HepG2 (cell line): ENCODE measurements around the gene SF3B6. TPM values are rescaled to one million over a fixed set of nuclear protein-coding genes. Genes with fewer than 3 reads are reported as not detected.
A peak's percentile ranks its signal among the peaks of the same experiment; 100 is the strongest.

Source experiments
- ARNT ChIP-seq: fragments of 450-650 bp; IDR thresholded peaks from 2 replicates; pipeline ENCODE4 v1.6.1; 2017
- ASH2L ChIP-seq: fragments of 300-600, 200-600 bp; sonication (generic); IDR thresholded peaks from 2 replicates; pipeline ENCODE4 v1.7.0; 2017; ENCODE audit warnings: low read depth, mild to moderate bottlenecking, moderate library complexity, mixed read lengths, low read length; ENCODE audit not compliant: insufficient read length
- ATF3 ChIP-seq: sonication (generic); formaldehyde crosslinking; IDR thresholded peaks from 2 replicates; pipeline ENCODE4 v1.4.0; 2020; ENCODE audit warnings: missing genetic modification reagents
- ELF1 ChIP-seq: sonication (generic); formaldehyde crosslinking; IDR thresholded peaks from 2 replicates; pipeline ENCODE4 v1.4.0; 2020; ENCODE audit warnings: missing genetic modification reagents
- FOXP1 ChIP-seq, 2 experiments: fragments of 450-650 bp in 1 of 2; IDR thresholded peaks; 2 replicates each; pipeline ENCODE4 v1.6.1; 2017 to 2018; ENCODE audit warnings: antibody characterized with exemption in 1 of 2
- LRRFIP1 ChIP-seq: sonication (generic); formaldehyde crosslinking; conservative IDR thresholded peaks from 2 replicates; pipeline ENCODE4 v1.4.0; 2020; ENCODE audit warnings: missing genetic modification reagents
- NCOA5 ChIP-seq: sonication (generic); formaldehyde crosslinking; IDR thresholded peaks from 2 replicates; pipeline ENCODE4 v1.4.0; 2020; ENCODE audit warnings: missing genetic modification reagents
- PRDM15 ChIP-seq: sonication (generic); formaldehyde crosslinking; IDR thresholded peaks from 2 replicates; pipeline ENCODE4 v1.4.0; 2020; ENCODE audit warnings: missing genetic modification reagents
- THRA ChIP-seq: sonication (generic); formaldehyde crosslinking; IDR thresholded peaks from 2 replicates; pipeline ENCODE4 v1.4.0; 2020; ENCODE audit warnings: missing genetic modification reagents, borderline replicate concordance
- ZMAT3 ChIP-seq: sonication (generic); formaldehyde crosslinking; conservative IDR thresholded peaks from 2 replicates; pipeline ENCODE4 v1.7.0; 2021; ENCODE audit warnings: missing genetic modification reagents
- ZMAT5 ChIP-seq: sonication (generic); formaldehyde crosslinking; IDR thresholded peaks from 2 replicates; pipeline ENCODE4 v1.5.0; 2020; ENCODE audit warnings: mild to moderate bottlenecking, low read depth, missing genetic modification reagents, borderline replicate concordance
- ZNF143 ChIP-seq: sonication (generic); formaldehyde crosslinking; IDR thresholded peaks from 2 replicates; pipeline ENCODE4 v1.4.0; 2020; ENCODE audit warnings: missing genetic modification reagents
- ZNF3 ChIP-seq: IDR thresholded peaks from 2 replicates; pipeline ENCODE4 v1.7.0; 2017; ENCODE audit warnings: inconsistent platforms
- ZNF326 ChIP-seq: sonication (generic); formaldehyde crosslinking; IDR thresholded peaks from 2 replicates; pipeline ENCODE4 v1.4.0; 2020; ENCODE audit warnings: missing genetic modification reagents, borderline replicate concordance
- ZNF343 ChIP-seq: sonication (generic); formaldehyde crosslinking; IDR thresholded peaks from 2 replicates; pipeline ENCODE4 v1.4.0; 2020; ENCODE audit warnings: mild to moderate bottlenecking, missing genetic modification reagents
- ZNF354B ChIP-seq: sonication (generic); formaldehyde crosslinking; IDR thresholded peaks from 2 replicates; pipeline ENCODE4 v1.8.0; 2022; ENCODE audit warnings: mild to moderate bottlenecking, missing genetic modification reagents
- ZNF547 ChIP-seq: sonication (generic); formaldehyde crosslinking; IDR thresholded peaks from 2 replicates; pipeline ENCODE4 v1.5.1; 2020; ENCODE audit warnings: mild to moderate bottlenecking, missing genetic modification reagents
- ZNF552 ChIP-seq: sonication (generic); formaldehyde crosslinking; IDR thresholded peaks from 2 replicates; pipeline ENCODE4 v1.9.0; 2022; ENCODE audit warnings: missing genetic modification reagents, mild to moderate bottlenecking, borderline replicate concordance
- ZNF564 ChIP-seq: sonication (generic); formaldehyde crosslinking; IDR thresholded peaks from 2 replicates; pipeline ENCODE4 v1.8.1; 2023; ENCODE audit warnings: mild to moderate bottlenecking, missing genetic modification reagents
- ZNF766 ChIP-seq: sonication (generic); formaldehyde crosslinking; IDR thresholded peaks from 2 replicates; pipeline ENCODE4 v1.5.0; 2020; ENCODE audit warnings: missing genetic modification reagents, borderline replicate concordance
- ZNF768 ChIP-seq: sonication (generic); formaldehyde crosslinking; IDR thresholded peaks from 2 replicates; pipeline ENCODE4 v1.4.0; 2020; ENCODE audit warnings: missing genetic modification reagents
- ZNF772 ChIP-seq: sonication (generic); formaldehyde crosslinking; IDR thresholded peaks from 2 replicates; pipeline ENCODE4 v1.5.0; 2020; ENCODE audit warnings: mild to moderate bottlenecking, missing genetic modification reagents
- polyA plus RNA-seq, 8 experiments: library from polyadenylated mRNA; depleted of rRNA in 3 of 8; stranded (reverse) in 7 of 8; unstranded in 1 of 8; fragments of >200 nt; fragmentation: Illumina TruSeq in 4 of 8; extraction: Trizol in 4 of 8; gene quantifications; 2 replicates each; pipeline versions ENCODE4 v1.2.1 to v1.2.3, GENCODE V29; 2011 to 2016; ENCODE audit warnings: low read depth in 4 of 8, missing spikeins in 1 of 8, mixed read lengths in 1 of 8; ENCODE audit not compliant: insufficient read depth in 1 of 8
- total RNA-seq, 5 experiments: library from RNA; depleted of rRNA; stranded (reverse); fragments of >200 nt; fragmentation: Illumina TruSeq; extraction: Trizol; gene quantifications; 2 replicates each; pipeline ENCODE4 v1.2.3, GENCODE V29; 2016; ENCODE audit warnings: low read depth in 1 of 5

The SF3B6 gene
- total and polyA plus RNA-seq, 2 of the 13 experiments (the other 11 are each of a cell fraction or from before 2014, with no cell fraction given): 177 to 182 TPM

DNA sequence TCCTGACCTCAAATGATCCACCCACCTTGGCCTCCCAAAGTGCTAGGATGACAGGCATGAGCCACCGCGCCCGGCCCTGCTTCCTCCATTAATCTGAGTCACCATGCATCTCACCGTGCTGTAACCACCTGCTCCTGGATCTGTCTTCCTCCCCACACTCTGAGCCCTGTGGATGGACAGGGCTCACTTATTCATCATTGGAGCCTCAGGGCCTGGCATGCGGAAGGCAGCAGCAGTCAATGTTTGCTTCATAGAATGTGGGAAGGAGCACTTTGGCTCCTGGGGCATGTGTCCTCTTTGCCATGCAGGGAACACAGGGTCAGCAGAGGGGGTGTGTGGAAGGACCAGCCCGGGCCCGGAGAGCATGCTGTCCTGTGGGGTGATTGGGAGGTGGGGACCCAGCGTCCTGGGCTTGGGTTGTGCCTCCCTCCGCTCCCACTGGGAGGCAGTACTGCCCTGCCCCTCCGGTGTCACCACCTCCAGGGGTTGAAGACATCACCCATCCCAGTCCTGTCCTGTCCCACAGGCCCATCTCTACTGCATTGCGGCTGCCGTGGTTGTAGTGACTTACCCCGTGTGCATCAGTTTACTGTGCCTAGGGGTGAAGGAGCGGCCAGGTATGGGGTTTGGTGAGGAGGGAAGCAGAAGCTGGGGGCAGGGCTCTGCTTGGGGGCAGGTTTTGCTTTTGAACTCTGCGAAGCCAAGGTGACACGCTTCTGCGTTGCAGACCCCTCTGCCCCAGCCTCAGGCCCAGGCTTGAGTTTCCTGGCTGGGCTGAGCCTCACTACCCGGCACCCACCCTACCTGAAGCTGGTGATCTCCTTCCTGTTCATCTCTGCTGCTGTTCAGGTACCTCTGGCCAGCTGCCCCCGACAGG, 54.8 kb downstream of the SF3B6 start (continued):
- TF ChIP-seq PRDM15 (CRISPR knock-in tag) (no peak), ZNF3 (no peak), ZMAT5 (CRISPR knock-in tag) (no peak), ZNF343 (CRISPR knock-in tag) (no peak), ATF3 (CRISPR knock-in tag) (0 out of 2 replicates have a peak, but pooled peaks have one; percentile 22), ARNT (no peak), ASH2L (no peak), FOXP1 (IDR thresholded peaks at IDR 0.05) (no peak), FOXP1 (CRISPR knock-in tag; IDR thresholded peaks at IDR 0.05) (no peak), ZNF552 (CRISPR knock-in tag) (no peak), ZNF766 (CRISPR knock-in tag) (no peak), THRA (CRISPR knock-in tag) (peak; percentile 65), ZNF326 (CRISPR knock-in tag) (no peak), ELF1 (CRISPR knock-in tag) (no peak), ZNF772 (CRISPR knock-in tag) (peak; percentile 92), LRRFIP1 (CRISPR knock-in tag) (no peak), ZNF143 (no peak), ZNF547 (CRISPR knock-in tag) (0 out of 2 replicates have a peak, but pooled peaks have one; percentile 25), NCOA5 (no peak), ZNF768 (CRISPR knock-in tag) (peak; percentile 19; the same call in 1 of the 2 replicates), ZMAT3 (CRISPR knock-in tag) (no peak), ZNF354B (CRISPR knock-in tag) (no peak), ZNF564 (CRISPR knock-in tag) (no peak)
